ENCODE data around the gene OXGR1. TPM values are rescaled to one million over a fixed set of nuclear protein-coding genes. Genes with fewer than 3 reads are reported as not detected.
"Not testable (repeated sequence)": the region's sequence is repeated elsewhere in the genome, so short reads cannot be mapped to it uniquely, and the experiment has no call there.

OXGR1 gene
- total RNA-seq, 4 donors from 2014 or later, result 0.80 to 12.3 (median 7.2) TPM

- WGBS, 2 donors, result 91 to 92% methylated on average over 5 of the region's 5 CpGs
- DNase-seq (ENCODE audit: low spot score in 2 of 2), result no peak
- no peak overlapping the region for H3K4me3 ChIP-seq (ENCODE audit: low read depth, poor library complexity, severe bottlenecking)
- intact Hi-C loops (cut with DNase I; ENCODE audit: low total_unique reads), result no loop called here
- TF ChIP-seq POLR2A (IDR thresholded peaks at IDR 0.05), result no peak
- TF ChIP-seq, protein P1, sequence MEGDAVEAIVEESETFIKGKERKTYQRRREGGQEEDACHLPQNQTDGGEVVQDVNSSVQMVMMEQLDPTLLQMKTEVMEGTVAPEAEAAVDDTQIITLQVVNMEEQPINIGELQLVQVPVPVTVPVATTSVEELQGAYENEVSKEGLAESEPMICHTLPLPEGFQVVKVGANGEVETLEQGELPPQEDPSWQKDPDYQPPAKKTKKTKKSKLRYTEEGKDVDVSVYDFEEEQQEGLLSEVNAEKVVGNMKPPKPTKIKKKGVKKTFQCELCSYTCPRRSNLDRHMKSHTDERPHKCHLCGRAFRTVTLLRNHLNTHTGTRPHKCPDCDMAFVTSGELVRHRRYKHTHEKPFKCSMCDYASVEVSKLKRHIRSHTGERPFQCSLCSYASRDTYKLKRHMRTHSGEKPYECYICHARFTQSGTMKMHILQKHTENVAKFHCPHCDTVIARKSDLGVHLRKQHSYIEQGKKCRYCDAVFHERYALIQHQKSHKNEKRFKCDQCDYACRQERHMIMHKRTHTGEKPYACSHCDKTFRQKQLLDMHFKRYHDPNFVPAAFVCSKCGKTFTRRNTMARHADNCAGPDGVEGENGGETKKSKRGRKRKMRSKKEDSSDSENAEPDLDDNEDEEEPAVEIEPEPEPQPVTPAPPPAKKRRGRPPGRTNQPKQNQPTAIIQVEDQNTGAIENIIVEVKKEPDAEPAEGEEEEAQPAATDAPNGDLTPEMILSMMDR (IDR thresholded peaks at IDR 0.05), result no peak
Observed at GRCh38 chr13:96988441-96988840, 5.8 kb downstream of the OXGR1 start.

- WGBS, 2 donors, result 10 to 15% methylated on average over 6 of the region's 6 CpGs
- peak; percentile 52 to 86 for DNase-seq (ENCODE audit: low spot score in 2 of 2)
- H3K4me3 ChIP-seq (ENCODE audit: low read depth, poor library complexity, severe bottlenecking), result no peak overlapping the region
- TF ChIP-seq POLR2A (IDR thresholded peaks at IDR 0.05), result no peak
- TF ChIP-seq, protein P1 (IDR thresholded peaks at IDR 0.05), result no peak
- intact Hi-C loops (cut with DNase I; ENCODE audit: low total_unique reads), result no loop called here
Observed at GRCh38 chr13:96984051-96984508, 10.2 kb downstream of the OXGR1 start.

DNA sequence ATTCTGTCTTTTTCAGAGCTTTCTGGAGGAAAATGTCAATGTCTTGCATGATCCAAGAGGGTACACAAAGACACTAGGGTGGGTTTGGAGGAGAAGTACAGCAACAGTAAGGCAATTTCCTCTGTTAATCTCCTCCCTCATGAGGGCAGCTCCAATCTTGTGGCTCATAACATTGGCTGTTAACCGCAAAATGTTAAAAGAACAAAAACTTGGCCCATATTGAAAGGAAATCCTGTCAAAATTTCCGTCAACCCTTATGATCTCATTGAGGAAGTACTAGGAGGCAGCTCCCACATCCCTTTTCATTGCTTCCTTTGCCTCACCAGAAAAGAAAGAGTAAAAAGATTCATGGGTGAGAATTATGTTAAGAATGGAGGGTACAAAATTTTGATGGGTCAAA lies 11.6 kb downstream of the OXGR1 start:
- no peak for DNase-seq (ENCODE audit: low spot score in 2 of 2)
- no peak for TF ChIP-seq POLR2A (IDR thresholded peaks at IDR 0.05)
- TF ChIP-seq, protein P1 (IDR thresholded peaks at IDR 0.05), result no peak
- 11 to 23% methylated on average over 2 of the region's 2 CpGs for WGBS, 2 donors
- intact Hi-C loops (cut with DNase I; ENCODE audit: low total_unique reads), result no loop called here
- no peak overlapping the region for H3K4me3 ChIP-seq (ENCODE audit: low read depth, poor library complexity, severe bottlenecking)

GRCh38 chr13:96979861-96980260 lies 14.4 kb downstream of the OXGR1 start:
- DNase-seq (ENCODE audit: low spot score in 2 of 2); H3K4me3 ChIP-seq (ENCODE audit: low read depth, poor library complexity, severe bottlenecking); intact Hi-C loops (cut with DNase I; ENCODE audit: low total_unique reads): not testable (repeated sequence)
- 84 to 92% methylated on average over 1 of the region's 1 CpG for WGBS, 2 donors

DNA sequence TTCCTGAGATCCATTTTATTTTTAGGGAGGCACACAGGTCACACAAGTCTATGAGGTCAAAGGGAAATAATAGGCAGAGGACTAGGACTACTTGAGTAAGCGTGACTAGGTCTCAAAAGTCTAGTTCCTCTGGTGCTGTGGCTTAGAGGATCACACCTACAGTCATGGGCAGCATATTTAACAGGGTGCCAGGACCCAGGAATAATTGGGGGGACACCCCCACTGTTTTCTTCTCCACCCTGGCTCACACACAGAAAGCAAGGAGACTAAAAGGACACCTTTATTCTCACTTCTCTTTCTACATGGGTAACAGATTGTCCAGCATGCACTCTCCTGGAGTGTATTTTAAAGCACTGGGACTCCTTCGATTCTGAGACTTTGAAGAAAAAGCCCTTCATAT lies 26.2 kb downstream of the OXGR1 start:
- intact Hi-C loops (cut with DNase I; ENCODE audit: low total_unique reads), result no loop called here
- DNase-seq (ENCODE audit: low spot score in 2 of 2), result no peak
- TF ChIP-seq POLR2A (IDR thresholded peaks at IDR 0.05), result no peak
- TF ChIP-seq, protein P1 (IDR thresholded peaks at IDR 0.05), result no peak
- 84 to 92% methylated on average over 2 of the region's 2 CpGs for WGBS, 2 donors
- no peak overlapping the region for H3K4me3 ChIP-seq (ENCODE audit: low read depth, poor library complexity, severe bottlenecking)

- 84 to 85% methylated on average over 12 of the region's 12 CpGs for WGBS, 2 donors
- intact Hi-C loops (cut with DNase I; ENCODE audit: low total_unique reads), result no loop called here
- TF ChIP-seq, protein P1 (IDR thresholded peaks at IDR 0.05), result no peak
- TF ChIP-seq POLR2A (IDR thresholded peaks at IDR 0.05), result no peak
- no peak for DNase-seq (ENCODE audit: low spot score in 2 of 2)
- H3K4me3 ChIP-seq (ENCODE audit: low read depth, poor library complexity, severe bottlenecking), result no peak overlapping the region
Observed at GRCh38 chr13:96967248-96967745, 27.0 kb downstream of the OXGR1 start.
